22Rv1 (cell line): ENCODE measurements around the gene GUK1.
"Not testable (repeated sequence)": the region's sequence is repeated elsewhere in the genome, so short reads cannot be mapped to it uniquely, and the experiment has no call there.

ENCODE experiments used
- H3K27ac ChIP-seq: fragments of 450-650 bp; 2 replicates; pipeline ENCODE4 v1.5.1; 2017
- ZFX ChIP-seq: fragments of 450-650 bp; IDR thresholded peaks from 2 replicates; pipeline ENCODE4 v1.6.1; 2017; ENCODE audit warnings: antibody characterized with exemption, borderline replicate concordance
- TF ChIP-seq, protein P1 (sequence below): fragments of 450-650 bp; IDR thresholded peaks from 2 replicates; pipeline ENCODE4 v1.5.1; 2017; ENCODE audit warnings: mild to moderate bottlenecking

GUK1 gene

DNA sequence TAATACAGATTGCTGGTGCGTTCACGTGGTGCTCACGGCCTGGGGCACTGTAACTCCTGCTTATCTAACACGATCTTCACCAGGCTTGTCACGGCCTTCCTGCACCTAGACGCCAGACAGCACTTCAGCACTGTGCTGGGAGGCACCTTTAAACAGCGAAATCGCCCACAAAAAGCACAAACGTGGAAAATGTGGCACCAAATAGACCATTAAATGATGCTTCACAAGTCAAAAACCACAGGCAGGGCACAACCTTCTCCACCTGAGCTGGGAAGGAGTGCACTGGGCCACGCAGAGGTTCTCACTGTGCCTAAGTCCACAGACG lies 45.5 kb downstream of the GUK1 start:
- H3K27ac ChIP-seq: no peak overlapping the region
- TF ChIP-seq ZFX: no peak

DNA sequence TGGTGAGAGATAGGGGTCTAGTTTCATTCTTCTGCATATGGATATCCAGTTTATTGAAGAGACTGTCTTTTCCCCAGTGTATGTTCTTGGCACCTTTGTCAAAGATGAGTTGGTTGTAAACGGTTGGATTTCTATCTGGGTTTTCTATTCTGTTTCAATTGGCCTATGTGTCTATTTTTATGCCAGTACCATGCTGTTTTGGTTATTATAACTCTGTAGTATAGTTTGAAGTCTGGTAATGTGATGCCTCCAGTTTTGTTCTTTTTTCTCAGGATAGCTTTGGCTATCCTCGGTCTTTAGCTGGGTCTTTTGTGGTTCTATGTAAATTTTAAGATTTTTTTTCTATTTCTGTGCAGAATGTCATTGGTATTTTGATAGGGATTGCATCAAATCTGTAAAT lies 48.2 kb downstream of the GUK1 start:
- H3K27ac ChIP-seq: not testable (repeated sequence)

DNA sequence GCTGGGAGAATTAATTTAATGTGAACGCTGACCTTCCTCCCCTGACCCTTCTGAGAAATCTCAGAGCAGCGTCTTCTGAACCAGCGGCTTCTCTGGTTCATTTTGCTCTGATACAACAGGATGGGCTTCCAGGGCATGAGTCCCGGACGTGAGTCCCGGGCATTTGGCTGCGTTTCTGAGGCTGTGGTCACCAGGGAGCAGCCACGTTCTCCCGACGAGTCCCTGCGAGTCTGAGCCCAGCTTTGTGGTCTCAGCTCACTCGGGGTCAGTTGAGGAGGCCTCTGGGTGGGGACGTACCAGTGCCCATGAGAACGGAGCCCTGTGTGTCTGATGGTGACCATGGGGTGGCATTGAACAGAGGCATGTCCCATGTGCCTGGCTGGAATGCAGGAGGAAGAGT lies 50.1 kb downstream of the GUK1 start:
- TF ChIP-seq, protein P1, sequence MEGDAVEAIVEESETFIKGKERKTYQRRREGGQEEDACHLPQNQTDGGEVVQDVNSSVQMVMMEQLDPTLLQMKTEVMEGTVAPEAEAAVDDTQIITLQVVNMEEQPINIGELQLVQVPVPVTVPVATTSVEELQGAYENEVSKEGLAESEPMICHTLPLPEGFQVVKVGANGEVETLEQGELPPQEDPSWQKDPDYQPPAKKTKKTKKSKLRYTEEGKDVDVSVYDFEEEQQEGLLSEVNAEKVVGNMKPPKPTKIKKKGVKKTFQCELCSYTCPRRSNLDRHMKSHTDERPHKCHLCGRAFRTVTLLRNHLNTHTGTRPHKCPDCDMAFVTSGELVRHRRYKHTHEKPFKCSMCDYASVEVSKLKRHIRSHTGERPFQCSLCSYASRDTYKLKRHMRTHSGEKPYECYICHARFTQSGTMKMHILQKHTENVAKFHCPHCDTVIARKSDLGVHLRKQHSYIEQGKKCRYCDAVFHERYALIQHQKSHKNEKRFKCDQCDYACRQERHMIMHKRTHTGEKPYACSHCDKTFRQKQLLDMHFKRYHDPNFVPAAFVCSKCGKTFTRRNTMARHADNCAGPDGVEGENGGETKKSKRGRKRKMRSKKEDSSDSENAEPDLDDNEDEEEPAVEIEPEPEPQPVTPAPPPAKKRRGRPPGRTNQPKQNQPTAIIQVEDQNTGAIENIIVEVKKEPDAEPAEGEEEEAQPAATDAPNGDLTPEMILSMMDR: no peak
- TF ChIP-seq ZFX: no peak
- no peak overlapping the region for H3K27ac ChIP-seq

DNA sequence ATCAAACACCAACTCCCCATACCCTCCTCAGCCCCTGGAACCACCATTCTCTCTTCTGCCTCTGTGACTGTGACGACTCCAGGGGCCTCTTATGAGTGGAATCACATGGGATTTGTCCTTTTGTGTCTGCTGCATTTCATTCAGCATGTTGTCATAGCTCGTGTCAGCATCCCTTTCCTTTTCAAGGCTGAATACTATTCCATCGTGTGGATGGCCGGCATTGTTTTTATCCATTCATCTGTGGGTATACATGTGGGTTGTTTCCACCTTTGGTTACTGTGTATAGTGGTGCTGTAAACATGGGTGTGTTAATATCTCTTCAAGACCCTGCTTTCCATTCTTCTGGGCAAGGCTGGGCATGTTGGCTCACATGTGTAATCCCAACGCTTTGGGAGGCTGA lies 50.7 kb downstream of the GUK1 start:
- TF ChIP-seq, protein P1: no peak
- no peak for TF ChIP-seq ZFX
- H3K27ac ChIP-seq: no peak overlapping the region

DNA sequence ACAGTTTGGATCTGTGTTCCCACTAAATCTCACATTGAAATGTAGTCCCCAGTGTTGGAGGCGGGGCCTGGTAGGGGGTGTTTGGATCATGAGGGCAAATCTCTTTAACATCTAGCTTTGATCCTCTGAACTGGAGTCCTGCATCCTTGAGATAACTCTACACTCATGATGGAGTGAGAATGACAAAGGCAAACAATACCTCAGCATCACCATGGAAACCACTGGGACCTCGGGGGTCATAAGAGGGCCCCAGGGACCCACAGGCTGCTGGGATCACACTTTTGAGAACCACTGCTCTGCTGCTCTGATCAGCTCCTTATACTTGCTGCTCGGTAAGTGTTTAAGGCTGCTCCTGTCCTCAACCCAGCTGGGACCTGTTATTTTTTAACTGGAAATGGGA lies 54.4 kb downstream of the GUK1 start:
- H3K27ac ChIP-seq: no peak overlapping the region
- TF ChIP-seq, protein P1: no peak
- TF ChIP-seq ZFX: no peak

DNA sequence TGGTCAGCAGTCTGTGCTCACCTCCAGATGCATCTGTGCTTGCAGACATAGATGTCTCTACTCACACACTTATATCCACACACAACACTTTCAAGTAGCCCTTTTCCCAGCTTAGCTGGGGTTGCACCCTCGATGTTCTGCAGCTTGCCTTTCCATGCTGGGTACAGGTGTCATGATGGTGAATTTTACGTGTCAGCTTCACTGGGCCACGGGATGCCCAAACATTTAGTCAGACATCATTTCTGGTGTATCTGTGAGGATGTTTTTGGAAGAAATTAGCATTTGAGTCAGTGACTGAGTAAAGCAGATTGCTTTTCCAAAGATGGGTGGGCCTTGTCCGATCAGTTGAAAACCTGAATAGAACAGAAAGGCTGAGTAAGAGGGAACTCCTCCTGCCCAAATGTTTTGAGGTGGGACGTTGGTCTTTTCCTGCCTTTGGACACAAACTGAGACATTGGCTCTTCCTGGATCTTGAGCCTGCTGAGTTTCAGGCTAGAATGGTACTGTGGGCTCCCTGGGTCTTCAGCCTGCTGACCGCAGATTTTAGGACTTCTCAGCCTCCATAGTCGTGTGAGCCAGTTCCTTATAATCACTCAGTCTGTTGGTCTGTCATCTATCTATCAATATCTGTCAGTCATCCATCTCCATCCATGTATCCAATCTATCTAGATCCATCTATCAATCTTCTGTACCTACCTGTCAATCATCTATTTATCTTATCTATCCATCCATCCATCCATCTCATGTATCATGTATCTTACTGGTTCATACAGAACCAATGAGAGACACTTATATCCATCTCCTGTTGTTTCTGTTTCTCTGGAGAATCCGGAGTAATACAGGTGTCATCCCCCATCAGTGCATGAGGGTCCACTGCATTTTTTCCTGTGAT lies 55.1 kb downstream of the GUK1 start:
- TF ChIP-seq, protein P1: no peak
- TF ChIP-seq ZFX: no peak

DNA sequence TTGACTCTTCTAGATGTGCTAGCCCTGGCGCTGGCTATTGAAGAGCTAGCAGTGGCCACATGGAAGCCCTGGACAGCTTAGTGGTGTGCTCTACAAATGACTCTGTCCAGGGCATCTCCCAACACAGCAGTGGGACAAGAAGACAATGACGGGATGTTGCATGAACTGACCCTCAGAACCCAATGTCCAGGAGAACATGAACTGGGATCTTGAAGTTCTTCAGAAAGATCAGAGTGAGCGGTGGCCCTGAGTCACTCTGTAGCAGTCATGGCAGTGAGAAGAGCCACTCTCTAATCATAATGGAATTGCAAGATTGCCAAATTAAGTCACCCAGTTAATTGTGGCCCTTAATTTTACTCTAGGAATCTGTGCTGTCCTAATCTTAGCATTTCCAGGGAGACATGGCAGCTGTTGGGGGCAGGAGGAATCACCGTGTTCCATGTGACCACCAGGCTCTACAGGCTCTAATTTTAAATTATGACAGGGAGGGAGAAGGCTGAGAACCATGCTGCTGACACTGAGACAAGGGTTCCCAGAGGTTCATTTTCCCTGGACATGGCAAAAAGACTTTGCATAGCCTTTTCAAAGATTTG lies 57.6 kb downstream of the GUK1 start:
- no peak for TF ChIP-seq ZFX
- TF ChIP-seq, protein P1: no peak
- H3K27ac ChIP-seq: no peak overlapping the region

More for the DNA sequence above, 55.1 kb downstream of the GUK1 start:
- no peak overlapping the region for H3K27ac ChIP-seq
